DLD1 (cell line): ENCODE data around the gene AUH.

ENCODE experiments used
- in situ Hi-C: cut with HindIII; loops from 2 replicates; pipeline ENCODE4 v1.10.0; 2017; ENCODE audit warnings: low sequenced_read_pairs

The AUH gene

GRCh38 chr9:91256235-91256634, 105.5 kb downstream of the AUH start:
- in situ Hi-C loops: no loop called here

DNA sequence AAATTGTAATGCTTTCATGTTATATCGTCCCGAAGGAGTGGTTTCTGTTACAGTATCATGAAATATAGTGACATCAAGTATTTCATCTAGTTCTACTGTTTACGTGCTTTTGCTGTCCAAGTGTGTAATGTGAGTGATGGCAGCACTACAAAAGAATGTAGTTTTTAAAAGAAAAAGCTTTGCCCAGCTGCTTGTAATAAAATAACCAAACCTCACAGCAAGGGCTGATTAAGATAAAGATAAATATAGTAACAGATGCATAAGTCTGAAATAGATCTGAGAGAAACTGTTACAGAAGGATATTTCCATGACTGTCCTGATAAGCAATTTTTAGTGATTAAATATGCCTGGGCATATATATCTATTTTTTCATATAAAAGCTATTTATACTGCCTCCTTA, 106.4 kb downstream of the AUH start:
- in situ Hi-C loops: no loop called here

- in situ Hi-C loops: no loop called here
Measured at GRCh38 chr9:91253488-91253887, 108.2 kb downstream of the AUH start.

GRCh38 chr9:91248707-91249106, 113.0 kb downstream of the AUH start:
- in situ Hi-C loops: no loop called here

- in situ Hi-C loops: no loop called here
Measured at GRCh38 chr9:91247278-91247677, 114.4 kb downstream of the AUH start.

GRCh38 chr9:91246846-91247245, 114.9 kb downstream of the AUH start:
- in situ Hi-C loops: no loop called here

GRCh38 chr9:91245431-91246313, 116.0 kb downstream of the AUH start:
- in situ Hi-C loops: no loop called here

GRCh38 chr9:91243029-91243428, 118.7 kb downstream of the AUH start:
- in situ Hi-C loops: no loop called here

DNA sequence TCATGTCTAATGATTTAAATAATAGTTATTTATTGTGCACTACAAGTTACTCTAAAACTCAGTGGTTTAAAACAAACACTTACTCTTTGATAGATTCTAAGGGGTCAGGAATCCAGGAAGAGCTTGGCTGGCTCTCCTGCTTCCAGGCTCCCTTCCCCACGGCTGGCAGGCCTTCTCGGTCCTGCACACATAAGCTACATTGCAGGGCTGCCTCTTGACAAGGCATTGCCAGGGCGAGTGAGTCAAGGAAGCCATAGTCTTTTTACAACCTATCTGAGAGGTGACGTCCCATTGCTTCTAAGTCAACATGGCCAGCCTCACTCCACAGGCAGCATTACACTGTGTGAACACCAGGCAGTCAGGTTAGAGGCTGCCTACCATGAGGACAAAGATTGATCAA, 119.8 kb downstream of the AUH start:
- in situ Hi-C loops: no loop called here

DNA sequence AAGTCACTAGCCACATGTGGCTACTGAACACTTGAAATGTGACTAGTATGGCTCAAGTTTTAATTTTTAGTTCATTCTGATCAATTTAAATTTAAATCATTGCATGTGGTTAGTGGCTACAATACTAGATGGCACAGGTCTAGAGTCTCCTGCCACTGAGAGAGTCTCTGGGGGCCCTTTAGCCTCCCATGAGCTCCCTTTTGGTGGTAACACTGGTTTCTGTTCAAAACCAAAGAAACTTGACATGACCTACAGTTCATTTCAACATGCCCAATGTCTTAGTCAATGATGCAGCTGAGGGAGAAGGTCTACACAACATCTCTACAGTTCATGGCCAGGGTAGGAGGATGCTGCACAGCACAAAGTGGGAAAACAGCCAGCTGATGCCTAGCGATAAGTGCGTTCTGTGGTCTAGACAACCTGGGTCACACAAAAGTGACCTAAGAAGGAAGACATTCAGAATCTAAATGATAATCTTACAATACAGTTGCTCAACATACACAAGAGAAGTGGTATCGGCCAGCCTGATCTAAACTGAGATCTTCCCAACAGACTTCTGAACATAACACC, 121.0 kb downstream of the AUH start:
- in situ Hi-C loops: no loop called here

- in situ Hi-C loops: no loop called here
Measured at GRCh38 chr9:91239367-91240111, 122.2 kb downstream of the AUH start.

GRCh38 chr9:91234523-91234922, 127.2 kb downstream of the AUH start:
- in situ Hi-C loops: no loop called here

- in situ Hi-C loops: no loop called here
Measured at GRCh38 chr9:91231619-91232018, 130.1 kb downstream of the AUH start.

DNA sequence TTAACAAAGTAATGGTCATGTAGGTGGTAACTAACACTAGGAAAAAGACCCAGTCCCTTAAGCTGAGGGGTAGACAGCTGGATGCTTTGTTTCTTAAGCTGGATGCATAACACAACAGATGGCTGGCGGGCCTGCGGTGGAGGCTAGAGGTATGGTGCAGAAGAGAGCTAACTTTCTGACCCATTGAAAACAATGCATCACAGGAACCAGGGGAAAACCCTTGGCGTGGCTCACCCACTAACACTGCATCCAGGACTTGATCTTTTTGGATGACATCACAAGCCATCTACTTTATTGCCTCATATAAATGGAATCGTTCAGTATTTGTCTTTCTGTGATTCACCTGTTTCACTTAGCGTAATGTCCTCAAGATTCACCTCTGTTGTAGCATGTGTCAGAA, 138.7 kb downstream of the AUH start:
- in situ Hi-C loops: no loop called here

DNA sequence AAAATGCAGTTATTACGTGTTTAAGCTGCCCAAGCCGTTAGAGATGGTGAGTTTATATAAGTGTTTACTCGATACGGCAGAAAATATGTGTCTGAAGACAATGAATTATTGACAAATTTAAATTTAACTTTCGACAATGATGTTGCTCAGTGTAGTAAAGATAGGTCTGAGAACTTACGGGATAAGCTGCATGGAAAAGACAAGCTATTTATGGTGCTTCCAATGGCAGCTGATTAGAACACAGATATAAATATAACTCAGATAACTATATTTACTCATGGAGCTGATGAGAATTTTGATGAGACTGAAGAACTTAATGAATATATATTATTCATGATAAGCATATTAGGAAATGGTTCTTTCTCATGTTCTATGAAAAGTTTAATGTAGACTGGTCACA, 139.3 kb downstream of the AUH start:
- in situ Hi-C loops: no loop called here

DNA sequence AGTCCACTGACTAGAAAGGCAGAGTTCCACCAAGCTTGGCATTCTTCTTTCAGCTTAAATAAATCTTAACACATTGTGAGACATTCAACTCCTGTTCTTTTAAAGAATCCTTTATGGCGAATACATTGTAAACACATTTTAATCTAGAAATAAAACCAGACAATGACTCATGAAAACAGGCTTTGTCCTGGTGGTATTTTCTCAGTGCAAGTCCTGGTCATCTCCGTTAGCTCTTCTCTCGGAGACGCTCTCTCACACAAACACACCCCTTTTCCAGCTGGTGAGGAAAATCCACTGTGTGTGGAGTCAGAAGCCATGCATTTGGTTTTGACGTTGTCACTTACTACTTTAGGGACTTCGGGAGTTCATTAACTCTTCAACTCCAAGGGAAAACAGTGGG, 140.4 kb downstream of the AUH start:
- in situ Hi-C loops: no loop called here

DNA sequence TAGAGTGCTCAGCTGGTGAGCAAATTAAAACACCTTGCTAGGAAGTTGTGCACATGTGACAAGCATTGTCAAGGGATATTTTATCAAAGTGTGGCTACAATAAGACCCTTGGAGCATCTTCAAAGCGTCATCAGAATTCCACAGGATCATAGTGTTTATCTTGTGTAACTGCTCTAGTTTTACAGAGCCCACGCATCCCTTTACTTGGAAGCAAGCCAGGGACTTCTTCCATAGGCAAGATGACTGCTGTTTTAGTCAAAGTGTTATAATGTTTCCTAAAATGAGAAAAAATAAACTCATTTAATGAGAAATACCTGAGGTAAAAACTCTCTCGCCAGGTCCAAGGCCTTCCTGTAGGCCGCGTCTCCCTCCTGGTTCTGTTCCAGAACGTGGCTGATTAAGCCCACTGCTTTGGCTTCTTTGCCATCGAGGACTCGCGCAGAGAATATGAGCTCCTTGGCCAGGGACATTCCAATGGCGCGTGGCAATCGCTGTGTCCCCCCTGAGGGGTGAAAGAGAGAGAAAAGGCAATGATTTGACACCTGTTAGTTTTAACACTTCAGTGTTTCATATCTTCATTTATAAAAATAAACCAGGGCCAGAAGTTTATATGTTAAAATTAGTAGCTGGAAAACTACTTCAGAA, 141.1 kb downstream of the AUH start:
- in situ Hi-C loops: no loop called here

DNA sequence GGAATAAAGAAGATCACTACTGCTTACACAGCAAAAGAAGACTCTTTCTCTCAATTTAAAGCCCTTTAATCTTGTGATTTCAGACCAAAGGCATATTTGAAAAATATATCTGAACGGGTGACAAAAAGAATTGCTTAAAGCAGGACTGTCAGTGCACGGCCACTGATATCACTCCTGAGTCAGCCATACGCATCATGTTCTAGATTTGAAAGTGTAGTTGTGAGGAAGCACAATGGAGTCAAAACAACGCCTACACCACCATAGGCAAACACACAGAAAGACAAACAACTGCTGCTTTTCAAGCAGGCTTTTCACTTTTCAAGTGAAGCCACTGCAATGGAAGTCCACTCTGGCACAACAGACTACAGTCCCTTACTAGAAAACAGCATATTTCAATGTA, 141.7 kb downstream of the AUH start:
- in situ Hi-C loops: no loop called here

DNA sequence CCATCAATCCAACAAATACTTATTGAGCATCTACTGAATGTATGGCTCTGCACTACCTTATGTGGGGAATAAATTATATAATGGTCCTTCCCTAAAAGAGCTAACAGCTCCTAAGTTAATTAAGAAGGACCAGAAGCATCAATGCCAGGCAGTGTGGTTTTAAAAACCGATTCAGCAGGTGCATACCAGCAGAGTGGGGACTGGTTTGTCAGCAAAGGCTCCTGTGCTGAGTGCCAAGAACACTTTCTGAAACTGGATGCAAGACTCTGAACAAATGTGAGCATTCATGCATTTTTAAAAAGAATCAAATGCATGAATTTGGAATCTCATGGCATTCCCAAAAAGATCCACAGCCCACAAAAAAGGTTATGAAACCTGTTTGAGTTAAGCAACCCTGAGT, 142.2 kb downstream of the AUH start:
- in situ Hi-C loops: no loop called here

DNA sequence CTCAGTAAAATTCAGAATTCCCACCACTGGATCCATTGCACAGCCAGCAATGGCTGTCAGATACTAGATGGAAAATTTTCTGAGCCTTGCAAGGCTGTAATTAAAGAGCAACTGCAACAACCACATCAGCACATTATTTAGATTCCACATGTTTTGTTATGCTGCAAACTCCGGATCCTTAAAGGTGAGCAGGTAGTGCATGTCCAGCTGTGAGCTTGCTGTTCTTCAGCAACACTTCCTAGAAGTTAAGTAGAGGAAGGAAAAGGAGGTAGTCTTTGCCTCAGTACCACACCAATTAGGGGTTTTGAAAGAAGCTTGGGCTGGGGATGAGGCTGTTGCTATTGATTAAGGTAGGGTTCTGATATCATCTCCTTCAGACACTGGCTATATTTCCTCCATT, 144.3 kb downstream of the AUH start:
- in situ Hi-C loops: no loop called here

DNA sequence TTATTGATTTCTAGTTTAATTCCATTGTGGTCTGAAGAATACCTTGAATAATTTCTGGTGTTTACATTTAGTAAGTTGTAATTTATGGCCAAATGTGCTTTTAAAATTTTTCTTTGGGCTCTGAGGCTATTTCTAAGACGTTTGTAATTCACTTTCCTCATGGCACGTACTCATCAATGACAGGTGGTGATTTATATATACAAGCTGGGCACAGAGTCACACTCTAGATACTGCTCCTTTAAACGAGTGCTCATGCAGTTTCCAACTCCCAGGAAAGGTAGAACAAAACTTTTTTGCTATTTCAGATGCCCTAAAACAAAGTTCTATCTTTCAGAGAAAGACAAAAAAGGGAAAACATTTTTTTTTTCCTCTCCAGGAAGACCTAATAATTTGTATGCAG, 146.9 kb downstream of the AUH start:
- in situ Hi-C loops: no loop called here
